IMR-90 (cell line): Measurements from ENCODE around the gene ASPN.

ENCODE experiments used
- CEBPB ChIP-seq: IDR thresholded peaks from 2 replicates; pipeline ENCODE4 v1.6.1; 2012; ENCODE audit warnings: low read depth, low read length, improper control_type of control experiment
- FOS ChIP-seq: fragments of 150-350 bp; IDR thresholded peaks from 2 replicates; pipeline ENCODE4 v1.6.1; 2016; ENCODE audit warnings: low read depth, low read length
- MXI1 ChIP-seq: IDR thresholded peaks from 2 replicates; pipeline ENCODE4 v1.6.1; 2012; ENCODE audit warnings: low read depth, mild to moderate bottlenecking, low read length, moderate library complexity, borderline replicate concordance
- POLR2A ChIP-seq: IDR thresholded peaks from 2 replicates; pipeline ENCODE4 v1.6.1; 2012; ENCODE audit warnings: mild to moderate bottlenecking, low read depth, low read length
- RFX5 ChIP-seq: IDR thresholded peaks from 2 replicates; pipeline ENCODE4 v1.8.0; 2012; ENCODE audit warnings: low read depth, mild to moderate bottlenecking, low read length, moderate library complexity
- SMC3 ChIP-seq: fragments of 150-350 bp; IDR thresholded peaks from 2 replicates; pipeline ENCODE4 v1.6.1; 2016; ENCODE audit warnings: low read depth, mild to moderate bottlenecking, antibody characterized with exemption, low read length, moderate library complexity
- TF ChIP-seq, protein P1 (sequence below): conservative IDR thresholded peaks from 2 replicates; pipeline ENCODE4 v1.5.1; 2012; ENCODE audit warnings: mild to moderate bottlenecking, low read depth, low read length, improper control_type of control experiment
- TF ChIP-seq, protein P2 (sequence below): fragments of 150-350 bp; IDR thresholded peaks from 2 replicates; pipeline ENCODE4 v1.6.1; 2017; ENCODE audit warnings: mild to moderate bottlenecking, antibody characterized with exemption, low read length, low read depth
- TF ChIP-seq, protein P3 (sequence below): fragments of 150-350 bp; IDR thresholded peaks from 2 replicates; pipeline ENCODE4 v1.6.1; 2016; ENCODE audit warnings: low read depth, mild to moderate bottlenecking, low read length, moderate library complexity, borderline replicate concordance

DNA sequence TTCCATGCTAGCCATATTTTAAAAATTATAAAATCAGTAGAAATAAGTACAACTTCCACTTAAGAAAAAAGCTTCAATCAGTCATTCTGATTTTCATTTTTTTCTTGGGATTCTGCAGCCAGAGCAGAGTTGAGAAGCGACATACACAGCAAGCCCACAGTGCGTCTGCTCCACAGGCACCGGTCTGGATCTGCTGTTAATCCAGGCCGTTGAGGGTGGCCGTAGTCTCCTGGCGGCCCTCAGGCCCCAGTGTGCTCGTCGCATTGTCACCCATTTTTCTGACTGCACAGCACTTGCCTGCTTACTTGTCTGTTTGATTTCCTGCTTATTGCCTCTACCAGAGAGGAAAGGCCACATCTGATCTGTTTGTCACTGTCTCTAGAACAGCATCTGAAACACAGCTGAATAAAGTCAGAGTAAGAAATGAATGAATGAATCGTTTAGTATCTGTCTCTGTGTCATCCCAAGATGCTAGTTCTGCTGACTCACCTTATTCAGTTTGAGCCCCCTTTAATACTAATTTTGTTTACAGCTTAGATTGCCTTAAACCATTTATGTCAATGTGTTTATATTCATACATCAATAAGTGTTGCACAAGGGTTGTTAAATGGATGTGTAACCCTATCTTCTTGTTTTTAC is 11.6 kb upstream of the ASPN start:
- TF ChIP-seq CEBPB (no peak), POLR2A (no peak), SMC3 (no peak), RFX5 (no peak), FOS (no peak), MXI1 (no peak)
- TF ChIP-seq, protein P1, sequence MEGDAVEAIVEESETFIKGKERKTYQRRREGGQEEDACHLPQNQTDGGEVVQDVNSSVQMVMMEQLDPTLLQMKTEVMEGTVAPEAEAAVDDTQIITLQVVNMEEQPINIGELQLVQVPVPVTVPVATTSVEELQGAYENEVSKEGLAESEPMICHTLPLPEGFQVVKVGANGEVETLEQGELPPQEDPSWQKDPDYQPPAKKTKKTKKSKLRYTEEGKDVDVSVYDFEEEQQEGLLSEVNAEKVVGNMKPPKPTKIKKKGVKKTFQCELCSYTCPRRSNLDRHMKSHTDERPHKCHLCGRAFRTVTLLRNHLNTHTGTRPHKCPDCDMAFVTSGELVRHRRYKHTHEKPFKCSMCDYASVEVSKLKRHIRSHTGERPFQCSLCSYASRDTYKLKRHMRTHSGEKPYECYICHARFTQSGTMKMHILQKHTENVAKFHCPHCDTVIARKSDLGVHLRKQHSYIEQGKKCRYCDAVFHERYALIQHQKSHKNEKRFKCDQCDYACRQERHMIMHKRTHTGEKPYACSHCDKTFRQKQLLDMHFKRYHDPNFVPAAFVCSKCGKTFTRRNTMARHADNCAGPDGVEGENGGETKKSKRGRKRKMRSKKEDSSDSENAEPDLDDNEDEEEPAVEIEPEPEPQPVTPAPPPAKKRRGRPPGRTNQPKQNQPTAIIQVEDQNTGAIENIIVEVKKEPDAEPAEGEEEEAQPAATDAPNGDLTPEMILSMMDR = no peak
- TF ChIP-seq, protein P2, sequence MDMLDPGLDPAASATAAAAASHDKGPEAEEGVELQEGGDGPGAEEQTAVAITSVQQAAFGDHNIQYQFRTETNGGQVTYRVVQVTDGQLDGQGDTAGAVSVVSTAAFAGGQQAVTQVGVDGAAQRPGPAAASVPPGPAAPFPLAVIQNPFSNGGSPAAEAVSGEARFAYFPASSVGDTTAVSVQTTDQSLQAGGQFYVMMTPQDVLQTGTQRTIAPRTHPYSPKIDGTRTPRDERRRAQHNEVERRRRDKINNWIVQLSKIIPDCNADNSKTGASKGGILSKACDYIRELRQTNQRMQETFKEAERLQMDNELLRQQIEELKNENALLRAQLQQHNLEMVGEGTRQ = no peak
- TF ChIP-seq, protein P3, sequence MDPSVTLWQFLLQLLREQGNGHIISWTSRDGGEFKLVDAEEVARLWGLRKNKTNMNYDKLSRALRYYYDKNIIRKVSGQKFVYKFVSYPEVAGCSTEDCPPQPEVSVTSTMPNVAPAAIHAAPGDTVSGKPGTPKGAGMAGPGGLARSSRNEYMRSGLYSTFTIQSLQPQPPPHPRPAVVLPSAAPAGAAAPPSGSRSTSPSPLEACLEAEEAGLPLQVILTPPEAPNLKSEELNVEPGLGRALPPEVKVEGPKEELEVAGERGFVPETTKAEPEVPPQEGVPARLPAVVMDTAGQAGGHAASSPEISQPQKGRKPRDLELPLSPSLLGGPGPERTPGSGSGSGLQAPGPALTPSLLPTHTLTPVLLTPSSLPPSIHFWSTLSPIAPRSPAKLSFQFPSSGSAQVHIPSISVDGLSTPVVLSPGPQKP = no peak
